Calu3 (cell line): ENCODE data around the gene XRCC6. TPM values are rescaled to one million over a fixed set of nuclear protein-coding genes. Genes with fewer than 3 reads are reported as not detected.

Source experiments
- BruUV-seq: library from RNA; stranded (reverse); fragments of 400-500 nt; replicated peaks from 2 replicates; lab custom pipeline; 2021; lab: Mats Ljungman, UMichigan
- CTCF ChIA-PET: fragments of 300-600 bp; sonication (Branson Sonifier 250); formaldehyde crosslinking; loops from one replicate; lab custom pipeline; 2022; ENCODE audit warnings: antibody characterized with exemption; lab: Charles Lee
- DNase-seq: peaks from one replicate; pipeline ENCODE4 v3.0.0; 2022
- H3K27ac Mint-ChIP-seq: one replicate; pipeline ENCODE4 v1.8.0; 2022; ENCODE audit warnings: mixed read lengths; ENCODE audit not compliant: unreplicated experiment
- H3K27me3 Mint-ChIP-seq: one replicate; pipeline ENCODE4 v1.8.0; 2022; ENCODE audit warnings: mixed read lengths; ENCODE audit not compliant: unreplicated experiment
- H3K36me3 Mint-ChIP-seq: one replicate; pipeline ENCODE4 v1.8.0; 2022; ENCODE audit warnings: mild to moderate bottlenecking, moderate library complexity, mixed read lengths; ENCODE audit not compliant: insufficient read depth, unreplicated experiment
- H3K4me1 Mint-ChIP-seq: one replicate; pipeline ENCODE4 v1.8.0; 2022; ENCODE audit warnings: mild to moderate bottlenecking, low read depth, mixed read lengths; ENCODE audit not compliant: unreplicated experiment
- H3K4me3 Mint-ChIP-seq: one replicate; pipeline ENCODE4 v1.8.0; 2022; ENCODE audit warnings: mild to moderate bottlenecking, low read depth, moderate library complexity, mixed read lengths; ENCODE audit not compliant: unreplicated experiment
- H3K9me3 Mint-ChIP-seq: one replicate; pipeline ENCODE4 v1.8.0; 2022; ENCODE audit warnings: low read depth, mixed read lengths; ENCODE audit not compliant: unreplicated experiment
- CTCF ChIP-seq: fragments of 200-600 bp; IDR thresholded peaks from one replicate; pipeline ENCODE4 v1.8.0; 2022; ENCODE audit warnings: antibody characterized with exemption; ENCODE audit not compliant: unreplicated experiment
- intact Hi-C: fragments of 100-400 bp; cut with micrococcal nuclease; formaldehyde crosslinking; loops from one replicate; pipeline ENCODE4 v1.10.0; 2022; ENCODE audit not compliant: unreplicated experiment
- total RNA-seq: library from RNA; stranded (reverse); gene quantifications from 2 replicates; pipeline ENCODE4 v1.2.3, GENCODE V29; 2022

Gene XRCC6
- total RNA-seq, 1 experiment from 2014 or later, result 401 TPM

GRCh38 chr22:41654322-41654721 lies 33.2 kb downstream of the XRCC6 start:
- Mint-ChIP-seq H3K27me3 (no peaks in the 10 kb centered on the region), H3K9me3 (no peaks in the 10 kb centered on the region), H3K36me3 (peaks cover 87% of the 10 kb centered on the region), H3K4me3 (no peak overlapping the region), H3K4me1 (no peaks in the 10 kb centered on the region), H3K27ac (no peak overlapping the region)
- DNase-seq, result no peak
- CTCF ChIA-PET, result no interaction called here
- BruUV-seq, result no TSS peak
- TF ChIP-seq CTCF, result no peak
- intact Hi-C loops, result no loop called here

- Mint-ChIP-seq H3K9me3 (no peaks in the 10 kb centered on the region), H3K36me3 (peaks cover 91% of the 10 kb centered on the region), H3K27me3 (no peaks in the 10 kb centered on the region), H3K4me1 (no peaks in the 10 kb centered on the region), H3K4me3 (no peak overlapping the region), H3K27ac (no peak overlapping the region)
- DNase-seq, result no peak
- CTCF ChIA-PET, result no interaction called here
- no peak for TF ChIP-seq CTCF
- intact Hi-C loops, result no loop called here
- no TSS peak for BruUV-seq
These were observed 35.5 kb downstream of the XRCC6 start for GRCh38 chr22:41656556-41656955.

- no peak for DNase-seq
- no peaks in the 10 kb centered on the region for H3K27me3 Mint-ChIP-seq
- H3K4me1 Mint-ChIP-seq, result no peaks in the 10 kb centered on the region
- H3K27ac Mint-ChIP-seq, result no peak overlapping the region
- no peak overlapping the region for H3K4me3 Mint-ChIP-seq
- H3K36me3 Mint-ChIP-seq, result peaks cover 84% of the 10 kb centered on the region
- TF ChIP-seq CTCF, result no peak
- intact Hi-C loops, result no loop called here
- BruUV-seq, result no TSS peak
- H3K9me3 Mint-ChIP-seq, result no peaks in the 10 kb centered on the region
- CTCF ChIA-PET, result no interaction called here
These were observed 36.6 kb downstream of the XRCC6 start for GRCh38 chr22:41657709-41658108.

- Mint-ChIP-seq H3K27ac (no peak overlapping the region), H3K4me3 (no peak overlapping the region), H3K36me3 (peaks cover 84% of the 10 kb centered on the region), H3K4me1 (no peaks in the 10 kb centered on the region), H3K27me3 (no peaks in the 10 kb centered on the region), H3K9me3 (no peaks in the 10 kb centered on the region)
- CTCF ChIA-PET, result no interaction called here
- DNase-seq, result no peak
- no peak for TF ChIP-seq CTCF
- BruUV-seq, result no TSS peak
- intact Hi-C loops, result no loop called here
These were observed 37.8 kb downstream of the XRCC6 start for GRCh38 chr22:41658869-41659268.
